Osteocyte (in vitro differentiated cells): ENCODE results near the gene CCDC63. TPM values are rescaled to one million over a fixed set of nuclear protein-coding genes. Genes with fewer than 3 reads are reported as not detected.

Experiments
- DNase-seq: peaks from one replicate; pipeline ENCODE4 v3.0.0; 2021; ENCODE audit warnings: mixed read lengths; ENCODE audit not compliant: unreplicated experiment; ENCODE audit errors: extremely low spot score
- H3K27ac Mint-ChIP-seq: one replicate; pipeline ENCODE4 v1.8.0; 2021; ENCODE audit warnings: mild to moderate bottlenecking, mixed read lengths; ENCODE audit not compliant: unreplicated experiment
- H3K27me3 Mint-ChIP-seq: one replicate; pipeline ENCODE4 v1.8.0; 2021; ENCODE audit warnings: mixed read lengths; ENCODE audit not compliant: unreplicated experiment
- H3K36me3 Mint-ChIP-seq: one replicate; pipeline ENCODE4 v1.8.0; 2021; ENCODE audit warnings: mixed read lengths; ENCODE audit not compliant: unreplicated experiment
- H3K4me1 Mint-ChIP-seq: one replicate; pipeline ENCODE4 v1.8.0; 2021; ENCODE audit warnings: mixed read lengths; ENCODE audit not compliant: unreplicated experiment
- H3K4me3 Mint-ChIP-seq: one replicate; pipeline ENCODE4 v1.8.0; 2021; ENCODE audit warnings: mild to moderate bottlenecking, moderate library complexity, mixed read lengths; ENCODE audit not compliant: unreplicated experiment
- H3K9me3 Mint-ChIP-seq: one replicate; pipeline ENCODE4 v1.8.0; 2021; ENCODE audit warnings: mixed read lengths; ENCODE audit not compliant: unreplicated experiment
- CTCF ChIP-seq: fragments of 200-600 bp; sonication (generic); IDR thresholded peaks from 2 replicates; pipeline ENCODE4 v1.5.0; 2021; ENCODE audit warnings: antibody characterized with exemption, mild to moderate bottlenecking, moderate library complexity
- total RNA-seq: library from RNA; stranded (reverse); gene quantifications from 2 replicates; pipeline ENCODE4 v1.2.1, GENCODE V29; 2021

CCDC63 gene
- total RNA-seq, 1 donor from 2014 or later = not detected

GRCh38 chr12:110933326-110933974, 86.7 kb downstream of the CCDC63 start:
- no peak for TF ChIP-seq CTCF
- Mint-ChIP-seq H3K27me3 (peaks cover 22% of the 10 kb centered on the region), H3K4me3 (no peak overlapping the region), H3K9me3 (no peaks in the 10 kb centered on the region), H3K36me3 (no peaks in the 10 kb centered on the region), H3K4me1 (peaks cover 6% of the 10 kb centered on the region), H3K27ac (no peak overlapping the region)
- no peak for DNase-seq

- H3K36me3 Mint-ChIP-seq = no peaks in the 10 kb centered on the region
- TF ChIP-seq CTCF = no peak
- peaks cover 6% of the 10 kb centered on the region for H3K4me1 Mint-ChIP-seq
- no peak for DNase-seq
- H3K27ac Mint-ChIP-seq = no peak overlapping the region
- no peaks in the 10 kb centered on the region for H3K9me3 Mint-ChIP-seq
- H3K4me3 Mint-ChIP-seq = no peak overlapping the region
- H3K27me3 Mint-ChIP-seq = peaks cover 22% of the 10 kb centered on the region
These were observed 87.5 kb downstream of the CCDC63 start for GRCh38 chr12:110934093-110934852.

- peaks cover 6% of the 10 kb centered on the region for H3K4me1 Mint-ChIP-seq
- DNase-seq = no peak
- no peak for TF ChIP-seq CTCF
- H3K27ac Mint-ChIP-seq = no peak overlapping the region
- no peaks in the 10 kb centered on the region for H3K36me3 Mint-ChIP-seq
- H3K9me3 Mint-ChIP-seq = no peaks in the 10 kb centered on the region
- H3K27me3 Mint-ChIP-seq = peaks cover 22% of the 10 kb centered on the region
- no peak overlapping the region for H3K4me3 Mint-ChIP-seq
These were observed 88.8 kb downstream of the CCDC63 start for GRCh38 chr12:110935588-110935987.

- Mint-ChIP-seq H3K4me1 (peaks cover 6% of the 10 kb centered on the region), H3K4me3 (no peak overlapping the region), H3K9me3 (no peaks in the 10 kb centered on the region), H3K27ac (no peak overlapping the region), H3K36me3 (no peaks in the 10 kb centered on the region), H3K27me3 (peaks cover 22% of the 10 kb centered on the region)
- no peak for DNase-seq
- no peak for TF ChIP-seq CTCF
These were observed 89.7 kb downstream of the CCDC63 start for GRCh38 chr12:110936367-110937103.
